HG03139 (cell line): Measurements from ENCODE around the gene SCAMP2.

Experiments
- ATAC-seq: cut with Tn5 transposase; IDR thresholded peaks from one replicate; pipeline ENCODE4 v1.9.1; 2021; ENCODE audit not compliant: unreplicated experiment

Gene SCAMP2

DNA sequence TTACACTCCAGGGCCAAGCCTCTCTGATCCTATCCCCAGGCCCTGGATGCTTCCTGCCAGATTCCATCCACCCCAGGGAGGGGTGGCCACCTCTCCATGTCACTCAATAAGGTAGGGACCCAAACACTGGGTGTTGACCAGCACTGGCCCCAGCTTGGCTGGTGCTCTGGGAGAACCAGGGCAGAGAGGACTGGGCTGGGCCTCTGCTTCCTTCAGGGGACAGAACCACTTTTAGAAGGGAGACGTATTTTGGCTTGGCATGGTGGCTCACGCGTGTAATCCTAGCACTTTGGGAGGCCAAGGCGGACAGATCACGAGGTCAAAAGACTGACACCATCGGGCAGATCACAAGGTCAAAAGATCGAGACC lies 51.4 kb downstream of the SCAMP2 start:
- no peak for ATAC-seq

DNA sequence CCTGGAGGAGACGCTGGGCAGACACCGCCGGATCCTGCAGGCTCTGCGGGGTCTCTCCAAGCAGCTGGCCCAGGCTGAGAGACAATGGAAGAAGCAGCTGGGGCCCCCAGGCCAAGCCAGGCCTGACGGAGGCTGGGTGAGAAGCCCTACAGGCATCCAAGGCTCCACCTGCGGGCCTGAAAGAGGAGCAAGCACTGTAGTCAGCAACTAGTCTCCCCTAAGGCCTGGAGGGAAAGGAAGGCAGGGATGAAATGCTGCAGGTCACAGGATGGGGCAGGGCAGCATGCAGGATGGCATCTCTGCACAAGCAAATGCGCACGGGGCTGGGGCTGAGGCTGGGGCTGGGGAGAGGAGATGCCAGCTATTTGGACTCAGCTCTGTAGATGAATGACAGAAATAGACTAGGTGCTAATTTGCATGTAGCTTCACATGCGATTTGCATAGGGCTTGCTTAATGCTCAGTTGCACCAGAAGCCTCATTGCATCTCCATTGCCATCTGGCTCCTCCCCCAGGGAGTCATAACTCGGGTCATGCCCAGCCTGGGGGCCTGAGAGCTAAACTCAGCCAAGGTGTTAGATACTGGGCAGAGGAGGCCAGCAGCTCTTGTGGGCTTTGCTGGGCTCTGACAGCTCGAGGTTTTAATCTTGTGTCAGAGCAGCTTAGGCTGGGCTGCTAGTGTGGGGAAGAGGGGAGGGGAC lies 51.9 kb downstream of the SCAMP2 start:
- peak; percentile 65 for ATAC-seq

DNA sequence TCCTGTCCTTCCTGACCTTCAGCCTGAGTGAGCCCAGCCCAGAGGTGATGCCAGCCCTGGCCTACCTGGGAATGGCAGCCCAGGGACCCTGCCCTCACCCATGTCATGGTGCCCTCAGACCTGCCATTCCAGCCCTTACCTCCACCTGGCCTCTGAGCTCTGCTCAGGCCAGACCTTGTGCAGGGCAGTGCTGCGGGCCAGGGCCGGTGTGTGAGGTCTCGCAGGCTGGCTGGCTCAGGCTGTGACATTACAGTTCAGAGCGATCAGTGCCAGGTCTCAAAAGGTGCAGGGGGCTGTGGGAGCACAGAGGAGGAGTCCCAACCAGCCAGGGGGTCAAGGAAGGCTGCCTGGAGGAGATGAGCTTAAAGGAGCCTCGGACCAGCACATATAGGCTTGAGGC lies 53.1 kb downstream of the SCAMP2 start:
- ATAC-seq, result no peak

DNA sequence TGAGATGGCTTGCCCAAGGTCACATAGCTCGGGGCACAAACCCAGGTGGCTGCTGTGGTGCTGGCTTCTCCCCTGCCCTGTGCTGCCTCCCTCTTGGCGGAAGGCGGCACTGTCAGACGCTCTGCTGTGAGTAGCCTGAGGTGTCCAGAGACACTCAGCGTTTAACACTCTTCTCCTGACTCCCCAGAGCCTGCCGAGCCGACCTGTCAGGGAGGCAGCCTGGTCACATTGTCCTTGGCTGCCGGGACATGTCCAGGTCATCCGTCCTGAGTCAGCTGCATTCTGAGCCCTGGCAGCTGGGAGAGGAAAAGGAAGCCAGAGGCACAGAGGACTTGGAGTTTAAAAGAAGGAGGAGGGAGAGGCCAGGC lies 55.8 kb downstream of the SCAMP2 start:
- ATAC-seq, result no peak

DNA sequence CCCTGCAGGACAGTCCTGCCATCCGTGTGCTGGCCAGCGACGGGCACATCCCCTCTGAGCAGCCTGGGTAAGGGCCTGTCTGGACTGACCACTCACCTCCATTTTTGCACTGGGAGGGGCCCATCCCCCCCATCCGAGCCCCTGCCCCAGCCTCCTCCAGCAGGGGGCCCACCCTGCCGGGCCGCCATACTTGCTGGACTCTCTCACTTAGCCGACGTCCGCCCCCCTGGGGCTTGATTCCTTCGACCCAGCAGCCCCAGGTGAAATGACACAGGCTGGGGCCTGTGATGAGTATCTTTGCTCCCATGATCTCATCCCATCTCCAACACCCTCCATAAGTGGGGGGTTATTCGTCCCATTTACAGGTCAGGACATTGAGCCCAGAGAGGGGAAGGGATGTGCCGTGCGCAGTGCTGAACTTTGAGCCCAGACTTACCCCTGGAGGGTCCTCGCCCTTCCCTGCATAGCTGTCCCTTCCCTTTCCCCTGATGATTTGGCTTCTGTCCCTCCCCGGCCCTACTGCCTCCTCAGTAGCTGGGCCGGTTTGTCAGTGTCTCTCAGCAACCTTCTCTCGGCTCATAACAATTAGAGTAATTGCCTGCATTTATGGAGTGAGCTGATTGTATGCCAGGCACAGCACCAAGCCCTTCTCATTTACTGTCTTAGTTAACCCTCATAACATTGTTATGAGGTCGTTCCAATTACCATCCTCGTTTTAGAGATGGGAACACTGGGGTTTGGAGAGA lies 56.4 kb downstream of the SCAMP2 start:
- ATAC-seq, result no peak

DNA sequence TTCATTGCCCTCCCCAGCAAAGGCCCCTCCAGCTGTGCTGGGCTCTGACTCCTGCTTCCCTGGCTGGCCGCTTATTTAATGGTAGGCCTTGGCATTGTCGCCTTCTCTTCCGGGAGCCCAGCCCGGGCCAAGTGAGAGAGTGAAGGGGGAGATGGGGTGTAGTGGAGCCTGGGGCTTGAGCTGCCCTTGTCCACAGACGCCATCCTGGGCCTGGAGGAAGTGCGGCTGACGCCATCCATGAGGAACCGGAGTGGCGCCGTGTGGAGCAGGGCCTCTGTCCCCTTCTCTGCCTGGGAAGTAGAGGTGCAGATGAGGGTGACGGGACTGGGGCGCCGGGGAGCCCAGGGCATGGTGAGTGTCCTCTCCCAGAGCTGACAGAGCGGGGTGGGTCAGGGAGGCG lies 57.2 kb downstream of the SCAMP2 start:
- no peak for ATAC-seq

DNA sequence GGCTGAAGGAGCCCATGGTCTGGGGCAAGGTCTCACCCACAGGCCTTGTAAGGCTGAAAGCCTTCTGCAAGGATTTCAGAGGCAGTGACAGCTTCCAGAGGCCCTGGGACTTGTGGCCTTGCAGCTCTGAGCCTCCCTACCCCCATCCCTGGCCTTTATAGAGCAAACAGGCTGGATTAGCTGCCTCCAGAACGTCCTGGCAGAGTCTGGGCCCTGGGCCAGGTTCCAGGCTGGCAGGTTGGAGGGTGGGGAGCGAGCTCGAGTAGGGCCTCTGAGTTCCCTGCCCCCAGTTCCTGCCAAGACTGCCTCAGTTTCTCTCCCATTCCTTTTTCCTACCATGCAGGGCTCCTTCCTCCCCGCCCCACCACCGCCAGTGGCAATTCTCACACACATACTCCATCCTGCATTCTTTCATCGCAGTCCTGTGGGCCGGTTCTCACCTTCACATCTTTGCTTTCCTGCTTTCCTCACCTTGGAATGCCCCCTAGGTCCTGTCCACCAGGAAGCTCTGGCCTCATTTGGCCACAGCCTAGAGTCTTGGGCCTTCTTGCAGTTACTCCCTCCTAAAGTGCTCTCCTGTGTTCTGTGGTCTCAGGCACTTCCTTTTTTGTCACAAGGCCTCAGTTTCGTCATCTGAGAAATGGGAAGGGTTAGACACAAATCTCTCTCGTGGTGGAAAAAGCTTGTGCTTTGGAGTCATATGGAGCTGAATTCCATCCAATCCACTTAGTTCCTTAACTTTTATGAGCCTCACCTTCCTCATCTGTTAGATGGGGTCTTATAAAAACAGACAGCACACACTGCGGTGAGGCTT lies 57.8 kb downstream of the SCAMP2 start:
- ATAC-seq, result no peak

DNA sequence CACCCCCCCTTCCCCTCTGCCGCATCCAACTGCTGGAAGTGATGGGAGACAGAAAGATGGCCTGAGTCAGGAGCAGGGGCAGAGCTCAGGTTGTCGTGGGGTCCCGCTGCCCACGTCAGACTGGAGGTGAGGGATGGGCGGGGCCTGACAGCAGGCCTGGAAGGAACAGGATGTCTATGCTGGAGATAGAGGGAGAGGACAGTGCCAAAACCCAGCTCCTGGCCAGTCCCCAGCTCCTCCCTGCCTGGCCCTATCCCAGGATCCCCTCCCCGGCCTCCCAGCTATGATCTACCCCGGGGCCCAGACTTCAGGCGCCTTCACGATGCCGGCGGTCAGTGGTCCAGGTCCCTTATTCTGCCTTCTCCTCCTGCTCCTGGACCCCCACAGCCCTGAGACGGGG lies 60.6 kb downstream of the SCAMP2 start, which contains the start of gene LMAN1L:
LMAN1L (plus strand) TSS at position 303 of the 400 bp plus-strand sequence; CDS start at position 323, 20 bp downstream.
- ATAC-seq, result no peak

DNA sequence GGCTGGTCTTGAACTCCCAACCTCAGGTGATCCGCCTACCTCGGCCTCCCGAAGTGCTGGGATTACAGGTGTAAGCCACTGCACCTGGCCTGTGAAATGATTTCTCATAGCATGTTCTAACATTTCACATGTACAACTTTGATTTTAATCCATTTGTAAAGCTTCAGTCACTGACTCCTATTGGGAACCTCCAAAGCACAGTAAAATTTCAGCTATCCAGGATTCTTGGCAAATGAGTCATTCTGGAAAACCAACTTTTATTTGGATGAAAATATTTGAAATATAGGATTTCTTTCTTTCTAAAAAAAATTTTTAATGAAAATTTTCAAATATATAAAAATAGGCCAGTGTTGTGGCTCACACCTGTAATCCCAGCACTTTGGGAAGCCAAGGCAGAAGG lies 63.2 kb downstream of the SCAMP2 start:
- no peak for ATAC-seq

DNA sequence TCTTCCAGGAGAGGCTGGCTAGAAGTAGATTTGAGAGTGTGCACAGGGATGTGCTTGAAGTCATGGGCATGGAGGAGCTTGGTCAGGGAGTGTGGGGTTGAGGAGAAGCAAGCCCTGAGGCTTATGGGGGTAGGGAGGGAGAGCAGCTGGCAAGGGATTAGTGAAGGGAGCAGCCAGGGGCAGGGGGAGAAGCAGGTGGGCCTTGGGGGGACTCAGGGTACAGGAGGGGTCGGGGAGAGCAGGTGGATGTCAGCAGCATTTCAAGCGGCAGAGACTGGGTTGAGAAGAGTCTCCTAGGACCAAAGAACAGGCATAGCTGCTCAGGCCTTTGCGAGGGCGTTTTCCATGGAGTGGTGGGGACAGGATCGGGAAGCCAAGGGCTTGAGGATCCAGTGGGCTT lies 63.9 kb downstream of the SCAMP2 start:
- ATAC-seq, result no peak

DNA sequence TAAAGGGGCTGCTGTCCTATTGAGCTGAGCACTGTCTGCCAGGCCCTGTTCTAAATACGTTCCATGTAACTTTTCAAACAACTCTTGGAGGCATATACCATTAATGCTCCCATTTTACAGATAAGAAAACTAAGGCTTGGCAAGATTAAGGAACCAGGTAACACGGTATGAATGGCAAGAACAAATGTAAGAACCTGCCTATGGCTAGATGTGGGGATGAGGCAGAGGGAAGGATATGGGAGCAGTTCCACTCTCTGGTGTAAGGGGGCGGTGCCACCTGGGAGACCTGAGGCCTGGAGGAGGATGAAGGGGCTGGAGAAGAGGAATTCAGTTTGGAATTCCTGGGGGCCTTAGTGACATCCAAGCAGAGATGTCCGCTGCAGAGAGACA lies 64.3 kb downstream of the SCAMP2 start:
- no peak for ATAC-seq

DNA sequence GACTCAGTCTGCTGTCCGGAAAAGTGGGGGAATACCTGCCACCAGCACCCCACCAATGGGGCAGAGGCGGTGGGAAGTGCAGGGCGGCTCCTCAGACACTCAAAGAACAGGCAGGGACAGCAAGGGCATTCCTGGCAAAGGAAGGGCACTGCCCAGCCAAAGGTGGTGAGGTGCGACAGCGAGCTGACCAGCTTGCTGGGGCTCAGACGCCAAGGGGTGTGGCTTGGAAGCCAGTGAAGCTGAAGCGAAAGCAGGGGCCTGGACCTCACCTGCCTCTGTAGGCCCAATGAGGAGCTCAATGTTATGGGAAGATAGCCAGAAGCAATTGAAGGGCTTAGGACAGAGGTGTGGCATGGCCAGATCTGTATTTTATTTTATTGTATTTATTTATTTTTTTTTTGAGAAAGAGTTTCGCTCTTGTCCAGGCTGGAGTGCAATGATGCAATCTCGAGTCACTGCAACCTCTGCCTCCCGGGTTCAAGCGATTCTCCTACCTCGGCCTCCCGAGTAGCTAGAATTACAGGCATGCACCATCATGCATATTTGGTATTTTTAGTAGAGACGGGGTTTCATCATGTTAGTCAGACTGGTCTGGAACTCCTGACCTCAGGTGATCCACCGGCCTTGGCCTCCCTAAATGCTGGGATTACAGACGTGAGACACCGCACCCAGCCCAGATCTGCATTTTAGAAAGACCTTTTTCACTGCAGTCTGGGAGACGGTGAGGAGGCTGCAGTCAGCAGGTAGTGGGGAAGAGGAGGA lies 64.9 kb downstream of the SCAMP2 start:
- ATAC-seq, result no peak

DNA sequence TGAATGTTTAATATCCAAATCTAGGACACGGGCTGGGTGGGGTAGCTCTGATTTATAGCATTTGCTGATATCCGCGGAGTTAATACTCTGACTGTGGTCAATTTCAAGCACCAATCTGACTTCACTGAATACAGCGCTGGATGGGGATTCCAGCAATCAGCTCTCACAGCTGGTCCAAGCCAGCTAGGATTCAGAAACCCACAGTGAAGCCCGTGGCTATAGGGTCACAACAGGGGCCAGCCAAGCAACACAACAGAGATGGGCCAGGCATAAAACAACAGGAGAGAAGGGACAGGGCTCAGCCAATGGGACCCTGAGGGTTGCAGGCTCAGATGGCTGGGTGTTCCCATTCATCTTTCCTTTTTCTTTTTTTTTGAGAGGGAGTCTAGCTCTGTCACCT lies 65.9 kb downstream of the SCAMP2 start:
- ATAC-seq, result no peak

DNA sequence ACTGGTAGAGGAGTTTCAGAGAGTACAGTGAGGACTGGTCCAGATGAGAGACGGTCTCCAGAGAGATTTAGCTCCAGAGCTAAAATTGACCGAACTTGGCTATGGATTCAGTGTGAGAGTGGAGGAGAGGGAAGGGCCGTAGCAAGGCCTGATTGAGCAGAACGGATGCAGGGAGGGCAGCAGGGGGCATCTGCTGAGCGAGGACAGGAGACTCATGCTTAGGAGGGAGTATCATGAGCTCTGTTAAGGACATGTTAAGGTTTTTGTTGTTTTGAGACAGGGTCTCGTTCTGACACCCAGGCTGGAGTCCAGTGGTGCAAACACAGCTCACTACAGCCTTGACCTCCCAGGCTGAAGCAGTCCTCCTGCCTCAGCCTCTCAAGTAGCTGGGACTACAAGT lies 68.2 kb downstream of the SCAMP2 start:
- no peak for ATAC-seq

DNA sequence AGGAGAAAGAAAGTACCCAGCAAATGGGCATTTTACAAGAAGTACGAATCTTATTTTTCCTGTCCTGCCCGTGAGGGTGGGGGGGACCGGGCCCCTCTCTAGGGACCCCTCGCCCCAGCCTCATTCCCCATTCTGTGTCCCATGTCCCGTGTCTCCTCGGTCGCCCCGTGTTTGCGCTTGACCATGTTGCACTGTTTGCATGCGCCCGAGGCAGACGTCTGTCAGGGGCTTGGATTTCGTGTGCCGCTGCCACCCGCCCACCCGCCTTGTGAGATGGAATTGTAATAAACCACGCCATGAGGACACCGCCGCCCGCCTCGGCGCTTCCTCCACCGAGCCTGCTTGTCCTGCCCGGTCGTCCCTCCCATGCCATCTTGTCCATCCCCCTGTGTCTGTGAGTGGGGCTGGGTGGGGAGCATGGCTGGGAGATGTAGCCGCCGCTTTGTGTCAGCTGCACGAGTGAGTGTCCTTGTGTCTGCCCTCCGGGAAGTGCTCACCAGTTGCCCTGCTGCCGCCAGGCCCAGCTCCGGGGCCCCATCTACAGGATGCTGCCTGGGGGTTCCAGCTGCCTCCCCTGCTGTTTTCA lies 70.2 kb downstream of the SCAMP2 start:
- no peak for ATAC-seq

DNA sequence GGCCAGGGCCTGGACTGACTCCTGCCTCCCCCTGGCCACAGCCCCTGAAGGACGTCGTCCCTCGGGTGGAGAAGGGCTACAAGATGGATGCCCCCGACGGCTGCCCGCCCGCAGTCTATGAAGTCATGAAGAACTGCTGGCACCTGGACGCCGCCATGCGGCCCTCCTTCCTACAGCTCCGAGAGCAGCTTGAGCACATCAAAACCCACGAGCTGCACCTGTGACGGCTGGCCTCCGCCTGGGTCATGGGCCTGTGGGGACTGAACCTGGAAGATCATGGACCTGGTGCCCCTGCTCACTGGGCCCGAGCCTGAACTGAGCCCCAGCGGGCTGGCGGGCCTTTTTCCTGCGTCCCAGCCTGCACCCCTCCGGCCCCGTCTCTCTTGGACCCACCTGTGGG lies 70.9 kb downstream of the SCAMP2 start:
- no peak for ATAC-seq

DNA sequence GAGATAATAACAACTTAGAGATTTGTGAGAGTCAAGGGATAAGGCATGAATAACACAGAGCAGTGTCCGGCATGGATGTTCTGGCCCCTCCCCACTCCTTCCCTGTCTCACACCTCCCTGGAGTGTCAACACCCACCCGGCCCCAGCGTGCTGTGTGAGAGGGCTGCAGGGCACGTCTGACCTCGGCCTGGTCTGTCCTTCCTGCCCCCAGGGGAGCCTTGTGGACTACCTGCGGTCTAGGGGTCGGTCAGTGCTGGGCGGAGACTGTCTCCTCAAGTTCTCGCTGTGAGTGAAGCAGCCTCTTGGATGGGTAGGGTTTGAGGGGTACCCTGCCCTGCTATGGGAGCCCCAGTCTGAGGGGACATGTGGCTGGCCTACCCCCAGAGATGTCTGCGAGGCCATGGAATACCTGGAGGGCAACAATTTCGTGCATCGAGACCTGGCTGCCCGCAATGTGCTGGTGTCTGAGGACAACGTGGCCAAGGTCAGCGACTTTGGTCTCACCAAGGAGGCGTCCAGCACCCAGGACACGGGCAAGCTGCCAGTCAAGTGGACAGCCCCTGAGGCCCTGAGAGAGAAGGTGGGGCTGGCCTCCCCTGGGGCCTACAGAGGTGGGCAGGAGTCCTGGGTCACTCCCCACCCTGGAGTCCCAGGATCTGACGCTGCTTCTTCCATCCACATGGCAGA lies 71.7 kb downstream of the SCAMP2 start:
- no peak for ATAC-seq

DNA sequence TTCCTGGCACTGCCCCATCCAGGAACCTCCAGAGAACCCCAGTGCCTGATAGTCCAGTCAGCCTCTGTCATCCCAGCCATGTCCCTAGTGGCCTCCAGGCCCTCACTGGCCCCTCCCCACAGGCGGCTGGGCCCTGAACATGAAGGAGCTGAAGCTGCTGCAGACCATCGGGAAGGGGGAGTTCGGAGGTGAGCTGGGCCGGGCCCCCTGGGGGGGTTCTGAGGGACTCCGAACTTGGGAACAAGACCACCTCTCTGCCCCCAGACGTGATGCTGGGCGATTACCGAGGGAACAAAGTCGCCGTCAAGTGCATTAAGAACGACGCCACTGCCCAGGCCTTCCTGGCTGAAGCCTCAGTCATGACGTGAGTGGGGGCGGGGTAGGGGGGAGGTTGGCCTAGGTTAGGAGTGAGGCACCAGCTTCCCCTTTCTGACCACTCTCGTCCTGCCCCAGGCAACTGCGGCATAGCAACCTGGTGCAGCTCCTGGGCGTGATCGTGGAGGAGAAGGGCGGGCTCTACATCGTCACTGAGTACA lies 72.5 kb downstream of the SCAMP2 start:
- no peak for ATAC-seq

DNA sequence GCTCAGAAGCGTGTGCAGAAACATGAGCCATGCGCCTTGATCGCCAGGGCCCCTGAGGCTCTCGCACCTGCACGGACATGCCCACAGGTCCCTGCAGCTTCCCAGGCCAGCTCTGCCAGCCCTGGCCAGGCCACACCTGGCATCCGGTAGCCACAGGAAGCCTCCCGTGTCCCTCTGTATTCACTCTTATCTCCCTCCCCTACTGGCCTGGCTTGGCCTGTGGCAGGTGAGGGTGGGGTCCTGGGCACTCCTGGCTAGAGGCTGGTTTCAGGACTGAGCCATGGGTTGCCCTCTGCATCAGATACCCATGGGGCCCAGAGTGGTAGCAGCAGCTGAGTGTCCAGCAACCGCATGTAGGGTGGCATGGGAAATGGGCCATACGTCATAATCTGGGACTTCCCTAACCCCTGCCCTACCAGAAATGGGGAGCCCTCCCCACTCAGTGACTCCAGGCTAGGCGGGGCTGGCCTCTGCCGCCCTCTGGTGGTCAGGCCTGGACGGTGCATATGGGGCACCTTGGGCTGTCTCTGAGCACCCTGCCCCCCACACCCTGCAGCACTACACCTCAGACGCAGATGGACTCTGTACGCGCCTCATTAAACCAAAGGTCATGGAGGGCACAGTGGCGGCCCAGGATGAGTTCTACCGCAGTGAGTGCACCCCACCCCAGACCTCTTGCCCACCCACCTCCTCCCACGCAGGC lies 73.2 kb downstream of the SCAMP2 start:
- no peak for ATAC-seq
